C1 segment of cervical spinal cord (tissue), 14 donors: ENCODE measurements around the gene ABCA4.
"Not testable (repeated sequence)": the region's sequence is repeated elsewhere in the genome, so short reads cannot be mapped to it uniquely, and the experiment has no call there.

Experiments used
- DNase-seq, 14 donors: peaks; one replicate each; lab custom pipeline; 2025; lab: John Stamatoyannopoulos, UW

Gene ABCA4

DNA sequence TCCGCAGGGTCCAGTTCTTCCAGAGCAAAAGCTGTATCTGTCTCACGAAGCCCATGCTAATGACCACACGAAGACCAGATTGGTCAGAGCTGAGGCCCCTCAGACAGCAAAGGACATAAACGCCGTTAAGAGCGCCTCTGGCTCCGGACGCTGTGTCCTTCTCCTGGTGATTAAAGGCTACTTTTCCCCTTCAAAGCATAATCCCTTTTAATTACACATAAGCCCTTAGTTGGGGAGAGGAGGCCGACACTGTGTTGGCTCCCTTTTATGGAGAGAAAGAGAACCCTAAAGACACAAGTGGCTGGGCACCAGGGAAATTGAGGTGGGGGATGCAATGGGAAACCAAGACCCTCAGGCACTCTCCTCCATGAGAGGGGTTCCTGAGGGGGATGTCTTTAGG, at the start of gene ABCA4:
TSS of gene ABCA4 (minus strand) at position 158 of the 400 bp plus-strand sequence. CDS start at position 55, 103 bp downstream.
- DNase-seq, result no peak

DNA sequence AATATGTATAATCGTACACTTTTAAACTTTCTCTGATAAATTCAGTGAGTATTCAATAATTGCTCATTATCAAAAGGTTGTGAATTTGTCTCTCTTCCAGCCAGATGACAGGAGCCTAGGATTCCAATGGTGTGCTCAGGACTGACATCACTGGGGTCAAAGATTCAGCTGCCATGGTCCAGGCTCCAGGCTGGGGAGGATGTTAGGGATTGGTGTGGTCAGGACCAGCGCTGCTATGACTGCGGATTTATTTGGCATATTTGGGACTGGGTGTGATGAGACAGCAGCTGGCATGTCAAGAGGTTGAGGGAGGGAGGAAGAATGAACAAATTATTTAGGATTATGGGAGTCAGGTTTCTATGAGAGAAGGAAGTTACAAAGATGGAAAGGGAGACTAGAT, 48.2 kb upstream of the ABCA4 start:
- no peak for DNase-seq

DNA sequence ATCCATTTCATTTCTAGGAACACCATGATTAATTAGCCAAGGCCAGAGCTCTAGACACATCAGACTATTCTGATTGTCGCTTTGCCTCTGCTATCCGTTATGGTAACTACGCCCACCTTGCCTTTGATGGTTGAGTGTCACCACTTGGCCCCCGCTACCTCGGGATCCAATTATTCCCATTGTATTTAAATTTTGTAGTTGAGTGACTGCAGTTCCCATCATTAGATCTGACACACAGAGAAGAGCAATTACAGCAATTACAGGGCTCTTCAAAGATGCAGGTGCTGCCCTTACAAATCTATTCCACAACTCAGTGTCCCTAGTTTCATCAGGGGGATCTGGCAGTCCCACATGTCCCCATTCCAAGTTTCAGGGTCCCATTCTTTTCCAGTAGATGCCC, 44.9 kb upstream of the ABCA4 start:
- DNase-seq, result no peak

DNA sequence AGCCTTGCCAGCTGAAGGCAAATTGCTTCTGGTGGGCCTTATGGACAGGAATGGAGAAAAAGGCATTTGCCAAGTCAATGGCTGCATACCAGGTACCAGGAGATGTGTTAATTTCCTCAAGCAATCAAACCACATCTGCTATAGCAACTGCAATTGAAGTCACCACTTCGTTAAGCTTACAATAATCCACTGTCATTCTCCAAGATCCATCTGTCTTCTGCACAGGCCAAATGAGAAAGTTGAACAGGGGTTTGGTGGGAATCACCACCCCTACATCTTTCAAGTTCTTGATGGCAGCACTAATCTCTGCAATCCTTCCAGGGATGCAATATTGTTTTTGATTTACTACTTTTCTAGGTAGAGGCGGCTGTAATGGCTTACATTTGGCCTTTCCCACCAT, 43.9 kb upstream of the ABCA4 start:
- DNase-seq, result not testable (repeated sequence)

DNA sequence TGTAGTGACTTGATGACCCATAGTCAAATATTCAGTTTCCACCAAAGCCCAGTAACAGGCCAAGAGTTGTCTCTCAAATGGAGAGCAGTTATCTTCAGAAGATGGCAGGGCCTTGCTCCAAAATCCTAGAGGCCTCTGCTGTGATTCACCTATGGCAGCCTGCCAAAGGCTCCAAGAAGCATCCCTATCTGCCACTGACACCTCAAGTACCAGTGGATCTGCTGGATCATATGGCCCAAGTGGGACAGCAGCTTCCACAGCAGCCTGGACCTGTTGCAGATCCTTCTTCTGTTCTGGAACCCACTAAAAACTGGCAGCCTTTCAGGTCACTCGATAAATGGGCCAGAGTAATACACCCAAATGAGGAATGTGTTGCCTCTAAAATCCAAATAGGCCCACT, 43.2 kb upstream of the ABCA4 start:
- DNase-seq, result not testable (repeated sequence)

DNA sequence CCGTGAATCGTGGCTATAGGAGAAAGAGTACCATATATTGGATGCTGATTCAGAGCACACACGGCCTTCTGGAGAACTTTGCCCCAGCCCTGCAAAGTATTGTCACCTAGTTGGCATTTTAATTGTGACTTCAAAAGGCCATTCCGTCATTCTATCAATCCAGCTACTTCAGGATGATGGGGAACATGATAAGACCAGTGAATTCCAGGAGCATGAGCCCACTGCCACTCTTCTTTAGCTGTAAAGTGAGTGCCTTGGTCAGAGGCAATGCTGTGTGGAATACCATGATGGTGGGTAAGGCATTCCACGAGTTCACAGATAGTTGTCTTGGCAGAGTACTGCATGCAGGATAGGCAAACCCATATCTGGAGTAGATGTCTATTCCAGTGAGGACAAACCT, 42.3 kb upstream of the ABCA4 start:
- DNase-seq, result not testable (repeated sequence)

DNA sequence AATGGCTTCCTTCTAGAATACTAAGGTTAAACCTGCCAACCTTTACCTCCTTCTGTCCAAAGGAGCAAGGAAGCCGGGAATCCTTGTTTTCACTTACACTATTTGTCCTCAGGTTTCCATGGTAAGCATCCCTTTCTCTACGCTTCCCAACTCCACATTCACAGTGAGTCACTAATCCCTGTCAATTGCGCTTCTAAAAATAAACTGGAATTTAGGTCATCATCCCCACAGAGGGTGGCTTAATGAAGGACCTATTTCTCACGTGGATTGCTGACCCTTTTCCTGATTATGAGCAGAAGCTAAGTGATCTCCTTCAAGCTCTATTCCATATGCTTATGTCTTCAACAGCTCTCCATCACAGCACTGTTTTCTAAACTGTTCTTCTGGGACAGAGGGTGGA, 39.9 kb upstream of the ABCA4 start:
- peak in 2 of 14 donors; percentile 2 to 85 for DNase-seq

DNA sequence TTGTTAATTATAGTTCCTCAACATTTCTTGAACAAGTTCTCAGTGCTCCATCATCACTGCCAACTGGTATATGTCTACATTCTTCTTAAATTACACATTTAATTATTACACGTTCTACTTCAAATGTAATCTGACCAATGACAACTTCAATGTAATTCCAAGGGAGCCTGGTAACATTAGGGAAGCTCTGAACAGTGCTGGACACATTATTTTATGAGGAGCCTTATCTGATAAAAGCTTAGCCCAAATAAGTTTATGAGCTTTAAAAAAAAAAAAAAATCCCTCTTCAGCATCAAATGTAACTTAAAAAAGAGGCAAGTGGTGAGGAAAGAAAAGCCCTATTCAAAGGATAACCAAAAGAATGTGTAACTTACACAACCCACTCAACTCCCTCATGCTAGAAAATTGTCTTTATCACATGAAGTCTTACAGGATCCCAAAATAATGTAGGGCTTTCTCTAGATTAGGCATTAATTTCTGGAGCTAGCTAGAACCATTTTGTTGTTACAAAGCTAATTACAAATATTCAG, 35.2 kb upstream of the ABCA4 start:
- DNase-seq, result no peak

DNA sequence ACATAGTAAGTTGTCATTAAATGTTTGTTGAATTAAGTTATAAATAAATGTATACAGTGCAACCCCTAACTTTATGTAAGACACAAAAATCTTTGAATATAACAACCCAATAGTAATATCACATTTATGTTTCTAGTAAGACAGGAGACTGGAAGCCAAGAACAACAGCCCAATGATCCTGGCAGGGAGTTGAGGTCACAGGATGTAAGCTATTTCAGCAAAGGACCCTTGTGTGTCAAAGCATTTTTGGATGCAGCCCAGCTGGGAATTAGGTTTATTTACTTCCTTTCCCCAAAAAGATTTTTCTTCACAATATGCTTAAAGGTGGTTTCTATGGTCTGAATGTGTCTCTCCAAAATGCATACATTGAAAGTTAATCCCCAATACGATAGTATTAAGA, 34.0 kb upstream of the ABCA4 start:
- DNase-seq, result no peak

DNA sequence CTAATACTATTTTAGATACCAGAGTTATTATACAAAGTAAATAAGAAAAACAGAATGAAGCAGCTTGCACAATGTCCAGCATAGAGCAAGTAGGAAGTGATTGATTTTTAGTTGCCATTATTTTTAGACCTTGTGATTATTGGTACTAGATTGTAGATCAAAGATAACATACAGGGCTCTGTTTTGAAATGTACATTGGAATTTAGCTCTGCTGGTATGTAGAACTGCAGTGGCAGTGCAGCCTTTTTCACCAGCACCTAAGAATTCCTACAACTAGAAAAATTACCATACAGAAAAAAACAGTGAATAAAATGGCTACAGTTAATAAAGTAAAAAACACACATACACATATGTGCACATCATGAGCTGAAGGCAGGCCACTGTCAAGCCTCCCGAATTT, 32.2 kb upstream of the ABCA4 start:
- no peak for DNase-seq

DNA sequence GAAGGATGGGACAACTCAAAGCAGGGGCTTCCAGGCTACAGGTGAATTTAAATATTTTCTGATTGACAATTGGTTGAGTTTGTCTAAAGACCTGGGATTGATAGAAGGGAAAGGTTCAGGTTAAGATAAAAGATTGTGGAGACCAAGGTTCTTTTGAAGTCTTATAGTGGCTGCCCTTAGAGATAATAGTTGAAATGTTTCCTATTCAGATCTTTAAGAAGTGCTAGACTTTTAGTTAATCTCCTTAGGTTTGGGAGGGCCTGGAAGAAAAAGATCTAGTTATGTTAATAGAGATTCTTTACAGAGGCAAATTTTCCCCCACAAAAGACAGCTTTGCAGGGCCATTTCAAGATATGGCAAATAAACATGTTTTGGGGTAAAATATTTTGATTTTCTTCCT, 28.2 kb upstream of the ABCA4 start:
- DNase-seq, result not testable (repeated sequence)

DNA sequence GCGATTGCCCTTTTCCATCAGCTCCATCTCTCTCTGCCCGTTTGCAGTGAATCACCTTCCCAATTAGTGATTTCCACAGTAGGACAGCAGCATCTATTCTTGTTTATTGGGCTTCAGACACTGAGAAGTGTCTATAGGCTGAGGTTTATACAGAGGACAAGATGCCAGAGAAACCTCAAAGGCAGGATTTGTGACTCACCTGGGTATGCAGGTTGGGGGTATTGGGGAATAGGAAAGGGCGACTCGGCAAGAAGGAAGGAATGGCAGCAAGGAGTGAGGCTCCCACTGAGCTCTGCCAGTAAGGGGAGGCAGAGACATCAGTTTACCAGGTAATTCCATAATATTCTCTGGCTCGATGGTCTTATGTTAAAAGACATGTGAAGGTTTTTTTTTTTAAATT, 25.3 kb upstream of the ABCA4 start:
- no peak for DNase-seq

DNA sequence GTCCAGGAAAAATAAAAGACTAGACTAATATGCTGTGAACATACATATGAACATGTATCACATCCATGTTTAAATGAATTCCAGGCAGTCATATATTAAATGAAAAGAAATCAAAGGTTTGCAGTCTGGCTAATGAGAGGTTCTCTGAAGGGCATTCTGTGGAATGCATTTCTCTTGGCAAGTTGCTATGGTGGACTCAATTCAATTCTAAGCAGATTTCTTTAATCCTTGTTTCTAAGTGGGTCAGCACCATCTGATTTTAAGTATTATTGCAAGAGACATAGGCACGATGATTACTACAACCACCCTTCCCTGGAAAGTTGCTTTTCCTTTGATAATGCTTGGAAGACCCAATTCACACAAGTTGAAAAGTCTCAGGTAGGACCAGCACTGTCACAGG, 23.9 kb upstream of the ABCA4 start:
- no peak for DNase-seq

DNA sequence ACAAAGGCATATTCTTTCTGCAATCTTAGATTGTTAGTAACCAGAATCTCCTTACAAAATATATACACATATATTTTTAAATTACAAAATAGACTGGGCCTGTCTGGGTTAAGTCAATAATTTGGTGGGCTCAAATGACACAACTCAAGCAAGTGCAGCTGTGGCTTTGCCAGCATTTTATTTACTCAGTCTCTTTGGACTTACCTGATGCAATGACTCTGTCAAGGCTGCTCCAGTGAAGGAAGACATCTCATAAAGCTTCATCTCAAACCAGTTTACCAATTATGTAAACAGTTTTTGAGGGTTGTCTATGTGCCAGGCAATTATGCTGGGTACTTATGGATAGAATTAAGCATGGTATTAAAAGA, 22.8 kb upstream of the ABCA4 start:
- DNase-seq, result no peak

DNA sequence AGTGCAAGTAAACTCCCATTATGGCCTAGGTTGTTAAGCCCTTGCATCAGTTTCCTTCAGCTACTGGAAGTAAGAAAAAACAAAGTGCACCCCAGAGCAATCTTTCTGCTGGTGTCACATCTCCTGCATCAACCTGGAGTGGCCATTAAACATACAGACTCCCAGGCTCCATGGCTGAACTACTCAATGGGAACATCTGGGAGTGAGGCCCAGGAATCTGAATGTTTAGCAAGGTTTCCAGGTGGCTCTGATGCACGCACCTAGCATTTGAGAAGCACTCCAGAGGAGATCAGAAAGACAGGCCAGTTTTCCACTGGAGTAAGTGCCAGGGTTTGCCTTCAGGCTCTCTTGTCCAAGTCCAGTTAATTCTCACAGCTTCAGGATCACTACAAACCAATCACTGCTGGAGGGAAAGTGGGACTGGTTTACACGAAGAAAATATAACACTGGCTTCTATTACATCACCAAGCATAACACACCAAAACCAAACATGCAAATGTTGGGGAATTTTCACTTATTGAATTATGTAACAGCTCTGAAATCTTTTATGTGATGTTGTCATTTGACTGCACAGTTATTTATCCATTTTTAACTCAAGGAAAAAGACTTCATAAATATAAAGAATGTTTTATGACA, 22.3 kb upstream of the ABCA4 start:
- no peak for DNase-seq

DNA sequence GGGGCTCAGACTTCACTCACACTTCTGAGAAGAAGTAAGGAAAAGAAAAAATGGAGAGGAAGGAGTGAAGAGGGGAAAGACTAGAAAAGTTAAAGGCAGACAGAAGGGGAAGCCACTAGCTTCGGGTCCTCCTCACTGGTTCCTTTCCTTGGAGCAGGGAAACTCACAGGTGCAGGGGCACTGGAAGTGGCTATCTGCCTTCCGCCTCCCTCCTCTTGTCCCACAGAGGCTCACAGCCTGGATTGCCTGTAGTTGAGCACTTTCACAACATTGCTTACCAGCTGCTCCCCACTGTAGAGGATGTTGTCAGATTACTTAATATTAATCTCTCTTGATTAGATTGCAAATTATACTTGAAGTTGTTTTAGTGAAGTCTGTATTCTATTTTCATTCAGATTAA, 21.6 kb upstream of the ABCA4 start:
- DNase-seq, result no peak

DNA sequence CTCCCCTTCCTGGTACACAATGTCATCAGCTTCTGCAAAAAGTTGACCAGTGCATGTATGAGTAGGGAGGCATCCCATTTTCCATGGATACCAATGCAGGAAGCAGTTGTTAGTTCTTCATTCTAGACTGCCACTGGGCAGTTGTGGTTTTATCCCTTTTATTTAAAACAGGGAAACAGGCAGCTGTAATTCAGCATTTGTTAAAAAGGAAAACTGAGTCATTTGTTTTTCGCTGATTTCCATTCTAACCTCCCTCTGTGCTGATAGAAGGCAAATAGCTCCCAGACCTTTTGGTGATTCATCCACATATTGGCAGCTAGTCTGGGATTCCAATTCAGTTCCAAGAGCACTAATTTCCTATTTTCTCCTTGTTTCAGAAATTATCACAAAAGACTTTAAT, 21.1 kb upstream of the ABCA4 start:
- no peak for DNase-seq

DNA sequence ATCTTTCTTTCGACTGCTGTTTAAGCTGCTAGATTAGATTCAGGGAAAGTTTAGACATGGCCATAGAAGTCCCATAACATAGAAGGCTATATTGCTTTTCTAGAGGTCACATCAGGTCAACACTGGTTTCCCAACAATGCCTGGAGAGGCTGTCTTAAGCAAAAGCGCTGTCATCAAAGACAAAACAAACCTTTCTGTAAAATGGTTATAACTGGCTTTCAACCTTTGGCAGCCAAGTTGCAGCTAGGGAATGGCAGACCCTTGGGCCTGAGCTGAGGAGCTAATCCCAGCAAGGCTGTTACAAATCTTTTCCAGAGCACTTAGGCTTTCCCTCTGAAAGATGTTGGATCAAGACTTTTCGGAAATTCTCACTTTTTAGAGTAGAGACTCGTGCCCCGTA, 11.2 kb upstream of the ABCA4 start:
- DNase-seq, result no peak

DNA sequence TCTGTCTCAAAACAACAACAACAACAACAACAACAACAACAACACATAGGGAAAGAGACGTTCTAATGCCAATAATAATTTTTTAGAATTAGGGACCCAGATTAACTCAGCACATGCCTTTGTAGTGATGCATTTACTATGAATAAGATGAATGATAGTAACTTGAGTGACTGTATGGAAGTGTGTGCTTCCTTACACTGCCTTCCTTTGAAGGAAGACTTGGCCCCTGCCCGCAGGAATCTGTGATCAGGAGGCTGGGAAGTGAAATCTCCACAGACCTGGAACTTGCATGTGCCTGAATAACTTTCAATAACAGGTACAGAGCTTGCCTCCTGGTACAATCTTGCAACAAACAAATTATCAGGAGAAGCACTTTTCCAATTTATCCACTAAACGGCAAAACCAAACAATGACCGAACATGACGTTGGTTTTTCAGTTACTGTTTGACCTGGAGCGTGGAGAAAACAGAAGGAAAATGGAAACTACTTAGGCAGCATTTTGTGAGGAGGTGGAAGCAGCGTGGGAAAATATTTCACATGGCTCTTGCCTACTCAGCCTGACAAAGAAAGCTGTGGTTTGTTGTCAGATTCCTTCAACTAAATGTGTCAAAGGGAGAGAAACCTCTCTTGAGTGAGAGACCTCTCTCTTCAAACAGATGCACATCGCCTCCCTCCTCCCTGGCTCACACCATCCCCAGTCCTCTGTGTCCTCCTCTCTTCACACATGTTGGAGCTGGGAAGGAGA, 10.1 kb upstream of the ABCA4 start:
- DNase-seq, result no peak

DNA sequence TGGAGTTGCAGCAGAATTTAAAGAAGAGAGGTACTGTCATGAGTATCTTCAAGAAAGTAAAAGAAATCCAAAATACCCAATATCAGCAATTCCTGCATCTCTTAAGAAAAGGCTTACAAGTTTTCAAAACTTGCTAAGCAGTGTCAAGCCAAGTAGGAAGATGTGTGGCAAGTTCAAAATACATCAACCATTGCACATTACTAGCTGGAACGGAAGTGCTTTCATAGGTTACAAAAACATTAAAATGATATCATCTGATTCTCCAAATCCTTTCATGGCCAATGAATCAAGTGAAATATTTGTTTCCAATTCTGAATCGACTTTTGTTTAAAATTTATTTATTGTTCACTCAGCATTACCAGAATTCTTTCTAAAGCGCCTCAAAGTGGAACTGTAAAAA, 5.7 kb upstream of the ABCA4 start:
- DNase-seq, result no peak

DNA sequence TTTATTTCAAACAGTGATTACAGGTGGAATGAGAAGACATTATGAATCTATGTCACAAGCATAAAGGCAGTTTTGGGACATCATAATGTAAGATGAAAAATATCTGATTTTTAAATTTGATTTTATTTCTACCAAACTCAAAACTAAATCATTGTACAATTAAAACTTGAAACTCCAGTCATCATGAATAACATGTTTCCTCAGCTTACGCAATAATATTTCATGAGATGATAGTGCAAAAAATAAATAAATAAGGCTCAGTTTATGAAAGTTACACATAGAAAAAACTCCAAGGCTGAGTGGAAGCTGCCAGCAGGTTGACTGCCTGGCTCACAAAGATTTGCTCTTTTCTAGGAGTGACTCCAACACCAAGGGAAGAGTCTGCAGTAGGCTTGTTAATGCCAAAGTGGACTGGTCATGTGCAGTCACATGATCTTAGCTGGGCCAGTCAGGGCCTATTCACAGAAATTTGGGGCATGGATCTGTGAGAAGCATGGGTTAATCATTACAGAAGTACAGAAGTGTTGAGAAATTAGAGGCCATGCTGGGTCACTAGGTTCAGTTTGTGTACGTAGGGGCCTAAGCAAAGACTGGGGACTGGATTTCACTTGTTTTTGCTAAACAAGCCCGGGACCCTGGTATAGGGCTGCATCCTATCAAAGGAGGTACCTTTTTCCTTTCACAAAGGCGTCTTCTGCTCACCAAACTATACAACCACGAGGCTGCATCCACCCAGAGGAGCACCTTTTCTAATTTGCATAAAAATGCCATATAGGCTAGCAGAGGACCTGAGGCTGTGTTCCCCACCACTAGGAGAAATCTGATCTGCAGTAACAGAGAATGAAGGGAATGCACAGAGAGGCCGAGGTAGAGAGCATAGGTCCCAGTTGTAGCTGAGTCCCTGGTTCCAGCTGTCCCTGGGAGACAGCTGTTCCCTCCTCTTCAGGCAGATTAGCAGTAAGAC, 4.9 kb upstream of the ABCA4 start:
- DNase-seq, result no peak

DNA sequence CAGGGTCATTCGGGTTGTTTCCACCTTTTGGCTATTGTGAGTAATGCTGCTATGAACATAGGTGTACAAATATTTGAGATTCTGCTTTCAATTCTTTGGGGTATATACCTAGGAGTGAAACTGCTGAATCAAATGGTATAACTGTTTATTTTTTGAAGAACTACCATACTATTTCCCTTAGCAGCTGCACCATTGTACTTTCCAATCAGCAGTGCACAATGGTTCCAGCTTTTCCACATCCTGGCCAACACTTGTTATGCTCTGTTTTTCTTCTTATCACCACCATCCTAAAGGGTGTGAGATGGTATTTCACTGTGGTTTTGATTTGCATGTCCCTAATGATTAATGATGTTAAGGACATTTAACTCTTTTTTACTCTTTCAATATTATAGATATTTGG, 3.6 kb upstream of the ABCA4 start:
- no peak for DNase-seq
